GM19324 (cell line): ENCODE data around the gene BLOC1S1.
A peak's percentile ranks its signal among the peaks of the same experiment; 100 is the strongest.

Source experiments
- ATAC-seq: cut with Tn5 transposase; IDR thresholded peaks from one replicate; pipeline ENCODE4 v1.9.1; 2021; ENCODE audit warnings: mild to moderate bottlenecking, moderate library complexity; ENCODE audit not compliant: unreplicated experiment, low FRiP score

Gene BLOC1S1

DNA sequence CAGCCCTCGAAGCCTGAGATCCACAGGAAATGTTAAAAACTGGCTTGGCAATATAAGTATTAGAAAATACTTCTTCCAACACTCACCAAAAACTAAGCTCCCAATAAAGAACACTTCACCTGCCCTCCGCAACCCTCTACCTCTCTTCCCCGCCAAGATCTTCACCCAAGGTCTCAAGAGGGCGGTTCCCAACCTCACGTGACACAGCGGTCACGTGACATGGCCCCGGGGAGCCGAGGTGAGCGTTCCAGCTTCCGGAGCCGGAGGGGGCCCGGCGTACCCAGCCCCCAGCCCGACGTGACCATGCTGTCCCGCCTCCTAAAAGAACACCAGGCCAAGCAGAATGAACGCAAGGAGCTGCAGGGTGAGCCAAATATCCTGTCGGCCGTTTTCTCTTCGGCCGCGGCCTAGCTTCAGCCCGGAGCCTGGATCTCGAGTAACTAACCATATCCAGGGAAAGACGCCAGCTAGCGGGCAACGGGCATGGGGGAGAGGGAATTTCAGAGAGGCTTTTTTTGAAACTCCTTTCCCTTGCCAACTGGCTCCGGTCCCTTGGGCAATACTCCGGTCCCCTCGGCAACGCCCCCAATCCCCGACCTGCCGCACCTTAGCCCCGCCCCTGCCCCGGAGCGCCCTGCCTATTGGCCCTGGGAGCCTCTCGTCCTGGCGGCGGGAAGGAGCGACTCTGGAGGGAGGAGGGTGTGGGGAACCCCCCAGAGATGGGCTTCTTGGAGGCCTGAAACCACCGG lies at the start of gene BLOC1S1:
TSS of gene BLOC1S1 (plus strand) at position 214 of the 749 bp plus-strand sequence. CDS start at position 220, 6 bp downstream.
- ATAC-seq = peak; percentile 91

DNA sequence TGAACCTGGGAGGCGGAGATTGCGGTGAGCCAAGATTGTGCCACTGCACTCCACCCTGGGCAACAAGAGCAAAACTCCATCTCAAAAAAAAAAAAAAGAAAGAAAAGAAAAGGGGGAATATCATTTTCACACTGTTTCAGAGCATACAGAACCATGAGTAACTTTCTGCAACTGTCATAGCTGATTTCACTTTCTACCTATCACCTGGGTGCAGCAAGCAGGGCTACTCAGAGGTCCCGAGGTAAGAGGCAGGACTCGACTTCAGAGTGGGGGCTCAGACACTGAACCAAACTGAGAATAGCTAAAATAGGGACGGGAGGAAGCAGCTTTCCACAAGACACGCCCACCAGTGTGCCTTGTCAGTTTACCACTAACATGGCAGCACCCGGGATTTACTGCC lies 49.3 kb upstream of the BLOC1S1 start:
- no peak for ATAC-seq

DNA sequence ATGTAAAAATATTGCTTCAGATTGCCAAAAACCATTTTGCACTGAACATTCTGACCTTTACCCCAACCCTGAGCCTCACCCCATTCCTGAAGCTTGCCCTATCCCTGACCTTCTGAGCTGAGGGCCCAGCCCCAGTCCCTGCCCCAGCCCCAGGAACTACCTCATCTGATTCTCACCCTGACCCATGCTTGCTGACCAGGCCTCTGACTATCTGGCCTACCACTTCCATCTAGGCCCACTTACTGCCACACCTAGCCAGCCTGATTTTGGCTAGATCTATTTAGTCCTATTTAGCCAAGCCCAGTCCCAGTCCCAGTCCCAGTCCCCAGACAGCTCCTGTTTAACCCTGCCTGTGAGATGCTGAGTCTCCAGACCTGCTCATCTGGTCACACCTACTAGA lies 45.6 kb upstream of the BLOC1S1 start:
- no peak for ATAC-seq

DNA sequence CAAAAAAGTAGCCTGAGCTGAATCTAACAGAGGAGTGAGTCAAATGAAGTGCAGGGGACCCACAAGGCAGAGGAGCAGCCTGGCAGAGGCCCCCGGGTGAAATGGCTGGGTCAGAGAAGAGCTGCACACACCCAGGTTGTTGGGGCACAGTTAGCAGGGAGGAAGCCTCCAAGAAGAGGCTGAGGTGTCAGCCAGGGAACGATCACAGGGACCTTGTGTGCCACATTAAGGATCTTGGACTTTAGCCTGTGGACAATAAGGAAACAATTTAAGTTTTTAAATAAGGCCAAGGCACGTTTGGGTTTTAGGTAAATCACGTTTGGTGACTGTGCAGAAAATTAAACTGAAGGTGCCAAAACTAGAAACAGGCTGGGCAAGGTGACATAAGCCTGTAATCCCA lies 44.1 kb upstream of the BLOC1S1 start:
- no peak for ATAC-seq

DNA sequence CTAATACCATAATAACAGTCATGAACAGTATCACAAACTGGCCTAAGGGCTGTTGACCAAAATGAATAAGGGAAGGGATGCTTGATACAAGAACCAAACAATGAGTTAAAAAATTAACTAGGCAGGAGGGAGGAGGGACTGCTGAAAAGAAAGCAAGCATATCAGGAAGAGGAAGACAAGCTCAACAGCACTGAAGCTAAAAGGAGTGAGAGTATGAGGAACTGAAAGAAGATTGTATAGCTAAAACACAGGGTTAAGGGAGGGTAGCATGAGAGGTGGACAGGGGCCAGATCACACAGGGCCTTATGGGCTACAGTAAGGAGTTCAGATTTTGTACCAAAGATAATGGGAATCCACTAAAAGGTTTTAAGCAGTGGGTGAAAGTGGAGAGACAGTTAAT lies 42.2 kb upstream of the BLOC1S1 start:
- peak; percentile 93 for ATAC-seq

DNA sequence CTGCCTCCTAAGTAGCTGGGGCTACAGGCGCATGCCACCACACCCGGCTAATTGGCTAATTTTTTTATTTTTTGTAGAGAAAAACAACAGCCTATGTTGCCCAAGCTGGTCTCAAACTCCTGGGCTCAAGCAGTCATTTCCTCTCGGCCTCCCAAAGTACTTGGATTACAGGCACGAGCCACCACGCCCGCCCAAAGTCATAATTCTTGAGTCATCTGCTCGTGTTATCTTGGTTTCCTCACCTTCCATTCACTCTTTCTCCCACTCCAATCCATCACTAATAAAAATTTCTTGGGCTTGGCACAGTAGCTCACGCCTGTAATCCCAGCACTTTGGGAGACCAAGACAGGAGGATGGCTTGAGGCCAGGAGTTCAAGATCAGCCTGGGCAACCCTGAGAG lies 40.2 kb upstream of the BLOC1S1 start:
- ATAC-seq = no peak

DNA sequence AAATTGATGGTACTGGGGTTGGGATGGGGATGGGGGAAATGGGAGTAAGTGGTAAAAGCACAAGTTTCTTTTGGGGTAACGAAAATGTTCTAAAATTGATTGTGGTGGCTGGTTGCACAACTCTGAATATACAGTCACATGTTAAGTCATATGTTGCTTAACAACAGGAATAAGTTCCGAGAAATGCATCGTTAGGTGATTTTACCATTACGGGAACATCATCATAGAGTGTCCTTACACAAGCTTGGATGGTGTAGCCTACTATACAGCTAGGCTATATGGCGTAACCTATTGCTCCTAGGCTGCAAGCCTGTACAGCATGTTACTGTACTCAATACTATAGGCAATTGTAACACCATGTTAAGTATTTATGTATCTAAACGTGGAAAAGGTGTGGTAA lies 39.1 kb upstream of the BLOC1S1 start:
- ATAC-seq = no peak

DNA sequence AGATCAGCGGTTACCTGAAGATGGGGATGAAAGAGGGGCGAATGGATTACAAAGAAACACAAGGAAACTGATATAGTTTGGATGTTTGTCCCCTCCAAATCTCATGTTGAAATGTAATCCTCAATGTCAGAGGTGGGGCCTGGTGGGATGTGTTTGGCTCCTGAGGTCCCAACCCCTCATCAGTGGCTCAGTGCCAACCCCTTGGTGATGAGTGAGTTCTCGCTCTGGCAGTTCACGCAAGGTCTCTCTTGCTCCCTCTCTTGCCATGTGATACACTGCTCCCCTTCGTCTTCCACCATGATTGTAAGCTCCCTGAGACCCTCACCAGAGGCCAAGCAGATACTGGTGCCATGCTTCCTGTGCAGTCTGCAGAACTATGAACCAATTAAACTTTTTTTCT lies 36.2 kb upstream of the BLOC1S1 start:
- no peak for ATAC-seq

DNA sequence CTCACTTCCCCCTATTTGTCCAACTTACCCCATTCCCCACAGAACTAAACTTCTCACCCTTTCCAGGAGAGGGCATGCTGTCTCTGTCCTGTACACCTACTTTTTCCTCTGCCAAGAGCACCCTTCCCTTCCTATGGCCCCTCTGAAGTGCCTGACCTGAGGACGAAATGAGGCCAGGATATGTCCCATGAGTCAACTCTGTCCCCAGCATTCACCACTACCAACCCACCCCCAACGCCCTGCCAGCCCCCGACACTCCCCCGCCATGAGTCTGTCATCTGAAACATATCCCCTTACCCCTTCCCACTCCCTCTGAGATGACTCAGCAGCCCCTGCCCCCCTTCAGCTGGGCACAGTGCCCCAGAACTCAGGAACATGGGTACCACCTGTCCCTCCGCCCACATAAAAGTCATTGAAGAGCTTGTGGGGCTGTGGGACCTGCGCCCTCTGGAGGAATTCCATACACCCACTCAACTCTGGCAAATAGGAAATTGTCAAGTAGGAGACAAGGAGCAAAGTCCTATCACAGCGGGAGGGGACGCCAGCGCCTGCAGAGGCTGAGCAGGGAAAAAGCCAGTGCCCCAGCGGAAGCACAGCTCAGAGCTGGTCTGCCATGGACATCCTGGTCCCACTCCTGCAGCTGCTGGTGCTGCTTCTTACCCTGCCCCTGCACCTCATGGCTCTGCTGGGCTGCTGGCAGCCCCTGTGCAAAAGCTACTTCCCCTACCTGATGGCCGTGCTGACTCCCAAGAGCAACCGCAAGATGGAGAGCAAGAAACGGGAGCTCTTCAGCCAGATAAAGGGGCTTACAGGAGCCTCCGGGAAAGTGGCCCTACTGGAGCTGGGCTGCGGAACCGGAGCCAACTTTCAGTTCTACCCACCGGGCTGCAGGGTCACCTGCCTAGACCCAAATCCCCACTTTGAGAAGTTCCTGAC lies 34.4 kb upstream of the BLOC1S1 start:
- no peak for ATAC-seq

DNA sequence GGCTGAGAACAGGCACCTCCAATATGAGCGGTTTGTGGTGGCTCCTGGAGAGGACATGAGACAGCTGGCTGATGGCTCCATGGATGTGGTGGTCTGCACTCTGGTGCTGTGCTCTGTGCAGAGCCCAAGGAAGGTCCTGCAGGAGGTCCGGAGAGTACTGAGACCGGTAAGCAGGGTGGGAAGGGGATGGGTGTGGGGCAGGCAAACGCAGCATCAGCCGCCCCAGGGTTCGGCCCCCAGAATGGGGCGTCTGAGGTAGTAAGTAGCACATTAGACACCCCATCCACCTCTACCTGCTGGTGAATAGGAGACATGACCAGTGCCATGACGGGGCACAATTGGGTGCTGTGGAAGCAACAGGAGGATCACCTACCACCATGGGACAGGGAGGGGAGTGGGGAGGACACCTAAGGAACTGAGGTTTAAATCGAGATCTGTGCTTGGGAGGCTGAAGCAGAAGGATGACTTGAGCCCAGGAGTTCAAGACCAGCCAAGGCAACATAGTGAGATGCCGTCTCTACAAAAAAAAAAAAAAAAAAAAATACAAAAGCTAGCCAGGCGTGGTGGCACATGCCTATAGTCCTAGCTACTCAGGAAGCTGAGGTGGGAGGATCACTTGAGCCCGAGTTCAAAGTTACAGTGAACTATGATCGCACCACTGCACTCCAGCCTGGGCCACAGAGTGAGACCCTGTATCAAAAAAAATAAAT lies 33.6 kb upstream of the BLOC1S1 start:
- ATAC-seq = no peak

DNA sequence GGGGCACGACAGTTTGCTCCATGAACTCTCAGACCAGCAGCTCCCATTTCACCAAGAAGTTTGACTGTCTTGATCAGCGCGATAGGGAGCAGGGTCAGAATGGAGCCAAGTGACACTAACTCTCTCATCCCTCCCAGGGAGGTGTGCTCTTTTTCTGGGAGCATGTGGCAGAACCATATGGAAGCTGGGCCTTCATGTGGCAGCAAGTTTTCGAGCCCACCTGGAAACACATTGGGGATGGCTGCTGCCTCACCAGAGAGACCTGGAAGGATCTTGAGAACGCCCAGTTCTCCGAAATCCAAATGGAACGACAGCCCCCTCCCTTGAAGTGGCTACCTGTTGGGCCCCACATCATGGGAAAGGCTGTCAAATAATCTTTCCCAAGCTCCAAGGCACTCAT lies 32.2 kb upstream of the BLOC1S1 start:
- no peak for ATAC-seq

DNA sequence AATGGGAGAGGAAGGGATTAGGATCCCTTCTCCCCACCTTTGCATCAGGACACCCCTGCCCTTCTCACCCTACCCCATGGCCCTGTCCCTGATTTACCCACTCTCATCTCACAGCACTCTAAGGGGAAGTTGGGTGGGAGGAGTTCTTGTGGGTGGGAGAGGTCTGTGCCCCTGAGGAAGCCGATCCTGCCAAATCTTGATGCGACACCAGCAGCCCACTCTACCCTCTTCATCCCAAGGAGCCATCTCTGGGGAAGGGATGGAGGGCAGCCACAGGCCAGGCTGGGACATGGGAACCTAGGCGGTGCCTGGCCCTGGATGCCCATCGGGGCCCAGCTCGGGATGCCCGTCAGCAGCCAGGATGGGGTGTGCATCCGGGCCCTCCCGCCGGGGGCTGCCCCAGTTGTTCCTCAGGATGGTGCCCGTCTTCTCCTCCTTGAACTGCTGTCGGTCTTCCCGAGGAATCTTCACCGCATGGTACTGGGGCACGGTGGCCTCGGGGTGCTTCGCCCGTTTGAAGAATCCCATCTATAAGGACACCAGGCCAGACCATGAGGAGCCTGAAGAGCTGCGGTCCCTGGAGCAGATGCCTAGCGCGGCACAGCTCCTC lies 31.0 kb upstream of the BLOC1S1 start:
- no peak for ATAC-seq

DNA sequence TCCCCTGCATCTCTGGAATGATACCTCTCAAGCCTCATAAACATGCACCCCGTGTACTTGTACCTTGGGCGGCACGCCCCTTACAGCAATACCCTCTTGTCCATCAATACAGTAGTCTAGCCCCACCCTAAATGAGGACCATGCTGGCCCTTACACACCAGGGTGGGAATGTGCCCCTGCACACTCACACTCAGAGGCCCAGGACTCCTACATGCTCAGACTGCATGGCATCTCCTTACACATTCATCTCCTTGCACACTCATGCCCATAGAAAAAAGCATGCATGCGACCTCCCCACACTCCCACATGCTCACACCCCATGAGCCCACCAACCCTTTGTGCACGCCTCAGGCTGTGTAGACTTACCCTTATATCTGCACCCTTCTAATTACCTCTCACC lies 30.2 kb upstream of the BLOC1S1 start:
- no peak for ATAC-seq

DNA sequence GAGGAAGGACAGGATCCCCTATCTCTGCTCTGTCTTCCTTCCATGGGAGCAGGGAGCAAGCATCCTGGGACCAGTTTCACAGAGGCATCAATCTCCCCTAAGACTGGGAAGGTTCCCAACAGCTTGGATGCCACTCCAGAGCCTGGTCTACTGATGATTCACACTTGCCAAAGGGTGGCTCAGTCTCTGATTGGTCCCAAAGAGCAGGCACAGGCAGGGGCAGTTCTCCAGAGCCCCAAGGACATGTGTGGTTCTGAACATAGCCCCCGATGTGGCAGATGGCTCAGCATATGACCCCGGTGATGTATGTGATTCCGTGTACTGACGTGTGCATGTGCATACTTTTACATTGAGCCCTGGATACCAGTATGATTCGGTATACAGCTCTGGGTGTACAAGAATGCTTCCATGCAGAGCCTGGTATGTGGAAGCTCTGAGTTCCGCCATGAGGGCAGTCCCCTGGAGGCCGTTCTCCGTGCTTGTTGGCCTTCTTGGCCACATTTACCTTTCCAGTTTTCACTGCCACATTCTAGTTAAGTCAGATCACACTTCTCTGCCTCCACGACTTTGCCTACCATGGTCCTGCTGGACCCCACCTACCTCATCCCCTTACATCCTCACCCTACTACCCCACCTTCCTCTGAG lies 29.4 kb upstream of the BLOC1S1 start:
- ATAC-seq = no peak

DNA sequence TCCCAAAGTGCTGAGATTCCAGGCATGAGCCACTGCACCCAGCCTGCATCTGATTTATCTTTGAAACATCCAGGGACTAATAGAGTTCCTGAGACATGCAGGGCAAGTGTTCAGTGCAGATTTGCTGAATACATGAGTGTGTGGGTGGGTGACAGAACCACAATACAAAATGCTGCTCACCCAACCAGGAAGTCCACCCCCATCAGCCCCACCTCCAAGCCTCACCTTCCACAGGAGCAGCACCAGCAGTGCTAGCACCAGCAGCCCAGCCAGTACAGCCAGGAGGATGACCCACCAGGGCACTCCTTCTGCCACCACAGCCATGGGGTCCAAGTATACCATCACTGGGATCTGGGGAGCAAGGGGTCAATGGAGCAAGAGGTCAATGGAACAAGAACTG lies 28.1 kb upstream of the BLOC1S1 start:
- no peak for ATAC-seq

DNA sequence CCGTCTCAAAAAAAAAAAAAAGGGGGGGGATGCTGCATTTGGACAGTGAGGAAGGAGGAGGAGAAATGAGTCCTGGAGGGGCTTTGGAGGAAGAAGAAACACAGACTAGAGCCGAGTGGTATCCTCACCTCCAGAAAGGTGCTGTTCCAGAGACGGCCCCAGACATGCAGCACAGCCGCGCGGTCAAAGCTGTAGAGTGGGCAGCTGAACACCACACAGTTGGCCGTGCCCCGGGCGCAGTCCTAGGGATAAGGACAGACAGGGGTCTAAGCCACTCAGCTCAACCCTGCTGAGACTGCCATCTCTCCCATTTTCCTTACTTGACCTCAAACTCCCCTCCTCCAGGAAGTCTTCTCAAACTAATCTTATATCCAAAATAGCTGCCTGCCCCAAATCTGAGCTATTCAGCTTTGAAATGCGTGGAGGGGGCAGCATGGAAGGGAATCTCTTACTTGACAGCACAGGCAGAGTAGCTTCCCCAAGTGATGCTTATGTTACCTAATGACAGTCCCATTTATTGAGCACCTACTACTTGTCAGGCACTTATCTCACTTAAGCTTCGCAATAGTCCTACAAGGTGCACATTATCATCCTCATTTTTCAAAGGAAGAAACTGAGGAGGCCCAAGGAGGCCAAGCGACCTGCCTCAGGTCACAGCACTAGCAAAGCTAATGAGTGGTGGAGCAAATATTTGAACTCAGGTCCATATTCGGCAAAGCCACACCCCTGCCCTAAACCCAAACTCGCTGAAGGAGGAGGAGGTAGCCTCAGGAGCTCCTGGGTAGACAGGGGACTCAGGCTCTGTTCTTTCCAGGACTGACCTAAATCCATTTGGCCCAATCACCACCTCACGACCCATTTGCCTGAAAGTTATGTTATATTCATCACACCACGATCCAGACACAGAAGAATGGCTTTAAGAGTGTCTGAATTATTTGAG lies 26.9 kb upstream of the BLOC1S1 start:
- no peak for ATAC-seq

DNA sequence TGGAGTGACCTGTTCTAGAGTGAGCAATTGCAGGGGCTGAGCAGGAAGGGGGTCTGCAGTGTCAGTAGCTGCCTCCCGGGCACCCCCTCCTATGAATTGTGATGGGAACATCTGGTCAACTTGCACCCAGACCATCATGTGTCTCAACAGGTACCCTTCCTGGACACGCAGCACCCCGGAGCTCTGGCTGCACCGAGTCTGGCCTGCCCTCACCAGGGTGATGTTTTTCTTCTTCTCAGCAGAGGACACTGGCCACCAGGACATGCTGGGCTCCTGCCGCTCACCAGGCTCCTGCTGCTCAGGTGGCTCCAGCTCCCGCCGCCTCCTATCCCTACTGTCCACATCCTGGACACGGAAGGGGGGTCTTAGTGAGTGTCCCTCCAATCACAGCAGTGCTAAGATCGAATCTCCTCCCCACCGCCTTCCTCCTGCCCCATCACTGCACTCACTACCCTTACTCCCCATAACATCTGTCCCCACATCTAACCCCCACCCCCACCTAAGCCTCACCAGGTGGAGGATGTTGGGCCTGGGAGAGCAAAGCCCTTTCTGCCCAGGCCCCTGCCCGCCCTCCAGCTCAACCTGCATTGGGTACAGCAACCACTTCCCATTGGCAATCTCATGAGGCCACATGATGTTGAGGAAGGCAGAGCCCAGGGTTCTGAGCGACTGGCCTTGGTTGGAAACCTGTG lies 23.1 kb upstream of the BLOC1S1 start:
- no peak for ATAC-seq

DNA sequence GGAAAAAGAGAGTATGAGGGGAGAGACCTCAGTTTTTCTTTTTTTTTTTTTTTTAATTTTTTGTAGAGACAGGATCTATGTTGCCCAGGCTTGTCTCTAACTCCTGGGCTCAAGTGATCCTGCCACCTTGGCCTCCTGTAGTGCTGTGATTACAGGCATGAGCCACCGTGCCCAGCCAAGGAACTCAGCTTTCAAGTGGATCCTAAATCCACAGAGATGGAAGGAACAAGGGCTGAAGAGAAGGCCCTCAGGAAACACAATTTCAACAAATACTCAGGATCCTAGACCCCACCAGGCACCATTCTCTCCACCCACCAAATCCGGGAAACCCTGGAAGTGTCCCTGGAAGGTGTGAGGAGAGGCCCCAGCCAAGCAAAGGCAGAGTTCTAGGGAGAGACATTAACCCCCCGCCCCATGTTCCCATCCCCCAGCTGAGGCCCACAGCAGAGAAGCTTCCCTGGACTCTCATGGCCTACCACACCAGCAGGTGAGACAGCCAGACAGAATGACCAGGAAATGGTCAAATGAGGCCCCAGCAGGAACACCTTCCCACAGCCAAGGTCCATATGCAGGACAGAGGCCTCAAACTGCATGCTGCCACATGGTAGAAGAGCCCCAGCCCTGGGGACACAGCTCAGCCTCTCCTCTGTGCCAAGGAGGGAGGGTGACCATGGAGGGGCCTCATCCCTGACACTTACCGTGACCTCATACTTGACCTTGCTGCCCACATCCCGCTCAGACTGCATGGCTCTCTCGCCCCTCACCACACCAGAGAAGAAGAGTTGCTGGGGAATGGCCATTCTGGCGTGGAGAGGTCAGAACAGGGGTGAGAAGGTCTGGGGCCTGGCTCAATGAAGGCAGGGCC lies 22.3 kb upstream of the BLOC1S1 start:
- no peak for ATAC-seq
